Nephron progenitor cell (in vitro differentiated cells): Measurements from ENCODE around the gene ACD.

ENCODE experiments used
- DNase-seq: peaks from one replicate; pipeline ENCODE4 v3.0.0; 2021
- H3K27ac Mint-ChIP-seq: 2 replicates; pipeline ENCODE4 v1.8.0; 2021; ENCODE audit warnings: mild to moderate bottlenecking, moderate library complexity, mixed read lengths
- H3K27me3 Mint-ChIP-seq: 2 replicates; pipeline ENCODE4 v1.8.0; 2021; ENCODE audit warnings: mild to moderate bottlenecking, low read depth, mixed read lengths; ENCODE audit not compliant: poor library complexity
- H3K36me3 Mint-ChIP-seq: 2 replicates; pipeline ENCODE4 v1.8.0; 2021; ENCODE audit warnings: low read depth, mixed read lengths
- H3K4me1 Mint-ChIP-seq: 2 replicates; pipeline ENCODE4 v1.8.0; 2021; ENCODE audit warnings: mixed read lengths
- H3K4me3 Mint-ChIP-seq: 2 replicates; pipeline ENCODE4 v1.8.0; 2021; ENCODE audit warnings: mild to moderate bottlenecking, moderate library complexity, mixed read lengths
- H3K9me3 Mint-ChIP-seq: 2 replicates; pipeline ENCODE4 v1.8.0; 2021; ENCODE audit warnings: mild to moderate bottlenecking, moderate library complexity, mixed read lengths
- CTCF ChIP-seq: fragments of 200-600 bp; sonication (generic); IDR thresholded peaks from 2 replicates; pipeline ENCODE4 v1.5.0; 2021; ENCODE audit warnings: antibody characterized with exemption

Gene ACD

GRCh38 chr16:67667817-67668494, 7.9 kb upstream of the ACD start:
- Mint-ChIP-seq H3K4me3 (peak overlapping the region; percentile 18), H3K36me3 (peaks cover 15% of the 10 kb centered on the region), H3K9me3 (no peaks in the 10 kb centered on the region), H3K27ac (no peak overlapping the region), H3K27me3 (peaks cover 3% of the 10 kb centered on the region), H3K4me1 (peaks cover 28% of the 10 kb centered on the region)
- peak; percentile 77 for DNase-seq
- peak; percentile 72 for TF ChIP-seq CTCF

- Mint-ChIP-seq H3K27me3 (peaks cover 7% of the 10 kb centered on the region), H3K4me1 (peaks cover 28% of the 10 kb centered on the region), H3K9me3 (no peaks in the 10 kb centered on the region), H3K4me3 (peak overlapping the region; percentile 77), H3K27ac (no peak overlapping the region), H3K36me3 (peaks cover 15% of the 10 kb centered on the region)
- TF ChIP-seq CTCF, result no peak
- no peak for DNase-seq
Measured at GRCh38 chr16:67667453-67667816, 7.4 kb upstream of the ACD start.

- peak; percentile 90 for DNase-seq
- H3K4me3 Mint-ChIP-seq, result peak within 1 kb of the TSS; percentile 77
- peaks cover 29% of the 10 kb centered on the region for H3K4me1 Mint-ChIP-seq
- H3K27ac Mint-ChIP-seq, result peak within 1 kb of the TSS; percentile 83
- peaks cover 11% of the 10 kb centered on the region for H3K27me3 Mint-ChIP-seq
- H3K36me3 Mint-ChIP-seq, result peaks cover 15% of the 10 kb centered on the region
- no peak for TF ChIP-seq CTCF
- no peaks in the 10 kb centered on the region for H3K9me3 Mint-ChIP-seq
Measured at GRCh38 chr16:67666559-67667452, 6.7 kb upstream of the ACD start, which contains the start of the genes C16orf86 and ENKD1. C16orf86 (plus strand) TSS chr16:67666814; CDS start chr16:67666971, 157 bp downstream. ENKD1 (minus strand) TSS chr16:67666750; CDS start chr16:67666442, 308 bp downstream.

GRCh38 chr16:67666032-67666551, 6.0 kb upstream of the ACD start:
- no peak for TF ChIP-seq CTCF
- Mint-ChIP-seq H3K9me3 (no peaks in the 10 kb centered on the region), H3K36me3 (peaks cover 15% of the 10 kb centered on the region), H3K27ac (no peak overlapping the region), H3K4me1 (peaks cover 36% of the 10 kb centered on the region), H3K4me3 (peak overlapping the region; percentile 75), H3K27me3 (peaks cover 17% of the 10 kb centered on the region)
- peak; percentile 75 for DNase-seq

GRCh38 chr16:67665598-67665997, 5.5 kb upstream of the ACD start:
- Mint-ChIP-seq H3K4me3 (peak overlapping the region; percentile 75), H3K27ac (no peak overlapping the region), H3K9me3 (no peaks in the 10 kb centered on the region), H3K27me3 (peaks cover 18% of the 10 kb centered on the region), H3K36me3 (peaks cover 15% of the 10 kb centered on the region), H3K4me1 (peaks cover 38% of the 10 kb centered on the region)
- no peak for DNase-seq
- no peak for TF ChIP-seq CTCF
